Mammary epithelial cell (primary cell): ENCODE results near the gene SNX24.

Experiments used
- CTCF ChIP-seq, 2 donors: IDR thresholded peaks in 1 of 2; conservative IDR thresholded peaks in 1 of 2; 2 replicates each; pipeline ENCODE4 v1.5.1; 2011 to 2012; ENCODE audit warnings: inconsistent platforms in 2 of 2, low read length in 2 of 2, mild to moderate bottlenecking in 2 of 2, control low read depth in 1 of 2, low read depth in 1 of 2; ENCODE audit not compliant: insufficient read depth in 1 of 2; ENCODE audit errors: extremely low read depth in 1 of 2
- EZH2 ChIP-seq: IDR thresholded peaks from 2 replicates; pipeline ENCODE4 v1.6.1; 2012; ENCODE audit warnings: low read length, inconsistent platforms, borderline replicate concordance

GRCh38 chr5:122985954-122986721 is 140.7 kb downstream of the SNX24 start:
- TF ChIP-seq CTCF (conservative IDR thresholded peaks at IDR 0.05 in 1 of 2, IDR thresholded peaks at IDR 0.05 in 1 of 2; ENCODE audit: extremely low read depth in 1 of 2, insufficient read depth in 1 of 2, low read depth in 1 of 2, low read length in 2 of 2) (no peak), EZH2 (no peak)
